GM23338 (cell line): ENCODE data around the gene REG1B. TPM values are rescaled to one million over a fixed set of nuclear protein-coding genes. Genes with fewer than 3 reads are reported as not detected.

Experiments used
- CREB1 ChIP-seq: fragments of 250-450 bp; sonication (Bioruptor Pico); IDR thresholded peaks from 2 replicates; pipeline ENCODE4 v1.5.0; 2020; ENCODE audit warnings: low read depth, mild to moderate bottlenecking, moderate library complexity
- EZH2 ChIP-seq: fragments of 200-600 bp; sonication (generic); IDR thresholded peaks from one replicate; pipeline ENCODE4 v1.8.0; 2017; ENCODE audit warnings: antibody characterized with exemption, mild to moderate bottlenecking, low read depth; ENCODE audit not compliant: unreplicated experiment
- EZH2phosphoT487 ChIP-seq: fragments of 200-600 bp; sonication (generic); IDR thresholded peaks from one replicate; pipeline ENCODE4 v1.8.1; 2018; ENCODE audit warnings: antibody characterized with exemption; ENCODE audit not compliant: unreplicated experiment
- NANOG ChIP-seq: IDR thresholded peaks from 2 replicates; pipeline ENCODE4 v1.6.1; 2016; ENCODE audit warnings: antibody characterized with exemption, borderline replicate concordance
- POLR2AphosphoS5 ChIP-seq: IDR thresholded peaks from 2 replicates; pipeline ENCODE4 v1.6.1; 2016; ENCODE audit warnings: antibody characterized with exemption, low read depth
- ZNF331 ChIP-seq: fragments of 250-450 bp; sonication (Bioruptor Pico); IDR thresholded peaks from 2 replicates; pipeline ENCODE4 v1.5.0; 2020; ENCODE audit warnings: low read depth, mild to moderate bottlenecking, moderate library complexity
- polyA plus RNA-seq: library from polyadenylated mRNA; unstranded; fragments of >200 nt; fragmentation: Nextera tagmentation; extraction: Ambion mirVana; gene quantifications from 2 replicates; pipeline ENCODE4 v1.2.1, GENCODE V29; 2016
- total RNA-seq: library from RNA; depleted of rRNA; stranded (reverse); fragments of >200 nt; shearing (Covaris generic); gene quantifications from 2 replicates; pipeline ENCODE4 v1.2.3, GENCODE V29; 2014
- TF ChIP-seq, protein P1 (sequence below): fragments of 250-450 bp; sonication (Bioruptor Pico); IDR thresholded peaks from 2 replicates; pipeline ENCODE4 v1.5.0; 2020; ENCODE audit warnings: mild to moderate bottlenecking, moderate library complexity
- TF ChIP-seq, protein P2 (sequence below), 2 experiments: fragments of 200-600 bp in 1 of 2; sonication (generic) in 1 of 2; conservative IDR thresholded peaks; 2 replicates each; pipeline versions ENCODE4 v1.5.1 to v1.6.1; 2016 to 2017; ENCODE audit warnings: antibody characterized with exemption in 2 of 2, low read depth in 2 of 2, mild to moderate bottlenecking in 2 of 2, moderate library complexity in 1 of 2
- TF ChIP-seq, protein P3 (sequence below): IDR thresholded peaks from 2 replicates; pipeline ENCODE4 v1.6.1; 2016; ENCODE audit warnings: antibody characterized with exemption

Gene REG1B
- total and polyA plus RNA-seq, 2 experiments from 2014 or later: not detected

DNA sequence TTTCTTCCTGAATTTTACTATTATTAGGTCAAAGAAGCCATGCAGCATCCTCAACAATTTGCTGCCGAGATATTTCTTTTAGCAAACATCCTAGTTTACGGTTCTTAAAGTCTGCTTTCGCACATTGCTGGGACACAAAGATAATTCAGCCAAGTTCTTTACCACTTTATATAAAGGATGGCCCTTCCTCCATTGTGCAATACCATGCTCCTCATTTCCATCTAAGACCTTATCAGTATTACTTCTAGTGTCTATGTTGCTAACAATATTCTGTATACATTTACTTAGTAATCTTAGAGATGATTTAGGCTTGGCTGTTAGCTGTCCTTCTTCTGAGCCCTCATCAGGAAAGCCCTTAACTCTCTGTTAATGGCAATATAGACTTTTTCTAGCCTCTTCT, 24.5 kb upstream of the REG1B start (continued):
- TF ChIP-seq, protein P1, sequence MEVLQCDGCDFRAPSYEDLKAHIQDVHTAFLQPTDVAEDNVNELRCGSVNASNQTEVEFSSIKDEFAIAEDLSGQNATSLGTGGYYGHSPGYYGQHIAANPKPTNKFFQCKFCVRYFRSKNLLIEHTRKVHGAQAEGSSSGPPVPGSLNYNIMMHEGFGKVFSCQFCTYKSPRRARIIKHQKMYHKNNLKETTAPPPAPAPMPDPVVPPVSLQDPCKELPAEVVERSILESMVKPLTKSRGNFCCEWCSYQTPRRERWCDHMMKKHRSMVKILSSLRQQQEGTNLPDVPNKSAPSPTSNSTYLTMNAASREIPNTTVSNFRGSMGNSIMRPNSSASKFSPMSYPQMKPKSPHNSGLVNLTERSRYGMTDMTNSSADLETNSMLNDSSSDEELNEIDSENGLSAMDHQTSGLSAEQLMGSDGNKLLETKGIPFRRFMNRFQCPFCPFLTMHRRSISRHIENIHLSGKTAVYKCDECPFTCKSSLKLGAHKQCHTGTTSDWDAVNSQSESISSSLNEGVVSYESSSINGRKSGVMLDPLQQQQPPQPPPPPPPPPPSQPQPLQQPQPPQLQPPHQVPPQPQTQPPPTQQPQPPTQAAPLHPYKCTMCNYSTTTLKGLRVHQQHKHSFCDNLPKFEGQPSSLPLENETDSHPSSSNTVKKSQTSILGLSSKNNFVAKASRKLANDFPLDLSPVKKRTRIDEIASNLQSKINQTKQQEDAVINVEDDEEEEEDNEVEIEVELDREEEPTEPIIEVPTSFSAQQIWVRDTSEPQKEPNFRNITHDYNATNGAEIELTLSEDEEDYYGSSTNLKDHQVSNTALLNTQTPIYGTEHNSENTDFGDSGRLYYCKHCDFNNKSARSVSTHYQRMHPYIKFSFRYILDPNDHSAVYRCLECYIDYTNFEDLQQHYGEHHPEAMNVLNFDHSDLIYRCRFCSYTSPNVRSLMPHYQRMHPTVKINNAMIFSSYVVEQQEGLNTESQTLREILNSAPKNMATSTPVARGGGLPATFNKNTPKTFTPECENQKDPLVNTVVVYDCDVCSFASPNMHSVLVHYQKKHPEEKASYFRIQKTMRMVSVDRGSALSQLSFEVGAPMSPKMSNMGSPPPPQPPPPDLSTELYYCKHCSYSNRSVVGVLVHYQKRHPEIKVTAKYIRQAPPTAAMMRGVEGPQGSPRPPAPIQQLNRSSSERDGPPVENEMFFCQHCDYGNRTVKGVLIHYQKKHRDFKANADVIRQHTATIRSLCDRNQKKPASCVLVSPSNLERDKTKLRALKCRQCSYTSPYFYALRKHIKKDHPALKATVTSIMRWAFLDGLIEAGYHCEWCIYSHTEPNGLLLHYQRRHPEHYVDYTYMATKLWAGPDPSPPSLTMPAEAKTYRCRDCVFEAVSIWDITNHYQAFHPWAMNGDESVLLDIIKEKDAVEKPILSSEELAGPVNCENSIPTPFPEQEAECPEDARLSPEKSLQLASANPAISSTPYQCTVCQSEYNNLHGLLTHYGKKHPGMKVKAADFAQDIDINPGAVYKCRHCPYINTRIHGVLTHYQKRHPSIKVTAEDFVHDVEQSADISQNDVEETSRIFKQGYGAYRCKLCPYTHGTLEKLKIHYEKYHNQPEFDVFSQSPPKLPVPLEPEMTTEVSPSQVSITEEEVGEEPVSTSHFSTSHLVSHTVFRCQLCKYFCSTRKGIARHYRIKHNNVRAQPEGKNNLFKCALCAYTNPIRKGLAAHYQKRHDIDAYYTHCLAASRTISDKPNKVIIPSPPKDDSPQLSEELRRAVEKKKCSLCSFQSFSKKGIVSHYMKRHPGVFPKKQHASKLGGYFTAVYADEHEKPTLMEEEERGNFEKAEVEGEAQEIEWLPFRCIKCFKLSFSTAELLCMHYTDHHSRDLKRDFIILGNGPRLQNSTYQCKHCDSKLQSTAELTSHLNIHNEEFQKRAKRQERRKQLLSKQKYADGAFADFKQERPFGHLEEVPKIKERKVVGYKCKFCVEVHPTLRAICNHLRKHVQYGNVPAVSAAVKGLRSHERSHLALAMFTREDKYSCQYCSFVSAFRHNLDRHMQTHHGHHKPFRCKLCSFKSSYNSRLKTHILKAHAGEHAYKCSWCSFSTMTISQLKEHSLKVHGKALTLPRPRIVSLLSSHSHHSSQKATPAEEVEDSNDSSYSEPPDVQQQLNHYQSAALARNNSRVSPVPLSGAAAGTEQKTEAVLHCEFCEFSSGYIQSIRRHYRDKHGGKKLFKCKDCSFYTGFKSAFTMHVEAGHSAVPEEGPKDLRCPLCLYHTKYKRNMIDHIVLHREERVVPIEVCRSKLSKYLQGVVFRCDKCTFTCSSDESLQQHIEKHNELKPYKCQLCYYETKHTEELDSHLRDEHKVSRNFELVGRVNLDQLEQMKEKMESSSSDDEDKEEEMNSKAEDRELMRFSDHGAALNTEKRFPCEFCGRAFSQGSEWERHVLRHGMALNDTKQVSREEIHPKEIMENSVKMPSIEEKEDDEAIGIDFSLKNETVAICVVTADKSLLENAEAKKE: no peak
- TF ChIP-seq ZNF331 (CRISPR knock-in tag) (no peak), POLR2AphosphoS5 (no peak), EZH2 (no peak), EZH2phosphoT487 (no peak), NANOG (no peak), CREB1 (CRISPR knock-in tag) (no peak)
- TF ChIP-seq, protein P2, sequence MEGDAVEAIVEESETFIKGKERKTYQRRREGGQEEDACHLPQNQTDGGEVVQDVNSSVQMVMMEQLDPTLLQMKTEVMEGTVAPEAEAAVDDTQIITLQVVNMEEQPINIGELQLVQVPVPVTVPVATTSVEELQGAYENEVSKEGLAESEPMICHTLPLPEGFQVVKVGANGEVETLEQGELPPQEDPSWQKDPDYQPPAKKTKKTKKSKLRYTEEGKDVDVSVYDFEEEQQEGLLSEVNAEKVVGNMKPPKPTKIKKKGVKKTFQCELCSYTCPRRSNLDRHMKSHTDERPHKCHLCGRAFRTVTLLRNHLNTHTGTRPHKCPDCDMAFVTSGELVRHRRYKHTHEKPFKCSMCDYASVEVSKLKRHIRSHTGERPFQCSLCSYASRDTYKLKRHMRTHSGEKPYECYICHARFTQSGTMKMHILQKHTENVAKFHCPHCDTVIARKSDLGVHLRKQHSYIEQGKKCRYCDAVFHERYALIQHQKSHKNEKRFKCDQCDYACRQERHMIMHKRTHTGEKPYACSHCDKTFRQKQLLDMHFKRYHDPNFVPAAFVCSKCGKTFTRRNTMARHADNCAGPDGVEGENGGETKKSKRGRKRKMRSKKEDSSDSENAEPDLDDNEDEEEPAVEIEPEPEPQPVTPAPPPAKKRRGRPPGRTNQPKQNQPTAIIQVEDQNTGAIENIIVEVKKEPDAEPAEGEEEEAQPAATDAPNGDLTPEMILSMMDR (conservative IDR thresholded peaks at IDR 0.05; ENCODE audit: low read depth in 2 of 2): no peak
- TF ChIP-seq, protein P3, sequence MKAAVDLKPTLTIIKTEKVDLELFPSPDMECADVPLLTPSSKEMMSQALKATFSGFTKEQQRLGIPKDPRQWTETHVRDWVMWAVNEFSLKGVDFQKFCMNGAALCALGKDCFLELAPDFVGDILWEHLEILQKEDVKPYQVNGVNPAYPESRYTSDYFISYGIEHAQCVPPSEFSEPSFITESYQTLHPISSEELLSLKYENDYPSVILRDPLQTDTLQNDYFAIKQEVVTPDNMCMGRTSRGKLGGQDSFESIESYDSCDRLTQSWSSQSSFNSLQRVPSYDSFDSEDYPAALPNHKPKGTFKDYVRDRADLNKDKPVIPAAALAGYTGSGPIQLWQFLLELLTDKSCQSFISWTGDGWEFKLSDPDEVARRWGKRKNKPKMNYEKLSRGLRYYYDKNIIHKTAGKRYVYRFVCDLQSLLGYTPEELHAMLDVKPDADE: no peak
